Astrocyte (in vitro differentiated cells and primary cell): ENCODE measurements around the gene GRID2.

Experiments used
- EZH2 ChIP-seq: IDR thresholded peaks from 2 replicates; pipeline ENCODE4 v1.6.1; 2012; ENCODE audit warnings: mild to moderate bottlenecking, low read length, inconsistent platforms; ENCODE audit not compliant: insufficient read depth
- TF ChIP-seq, protein P1 (sequence below): IDR thresholded peaks from 2 replicates; pipeline ENCODE4 v1.5.1; 2011; ENCODE audit warnings: low read depth, mild to moderate bottlenecking, inconsistent platforms, low read length, moderate library complexity; ENCODE audit not compliant: insufficient read depth

DNA sequence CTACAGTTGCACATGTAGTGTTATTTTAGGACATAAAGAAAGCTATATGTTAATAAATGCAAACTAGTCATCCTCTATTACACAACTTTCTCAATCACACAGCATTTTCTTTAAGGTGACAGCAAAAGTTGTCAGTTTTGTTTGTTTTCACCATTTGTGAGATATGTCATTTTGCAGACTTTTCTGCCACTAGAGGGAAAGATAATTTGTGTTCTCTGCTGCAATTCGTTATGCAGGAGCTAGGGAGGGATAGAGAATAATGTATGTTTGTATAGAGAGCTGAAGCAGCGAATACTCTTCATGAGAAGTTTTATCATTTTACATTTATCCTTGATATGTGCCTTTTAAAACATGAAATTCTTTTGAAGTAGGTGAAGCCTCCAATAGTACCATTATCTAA is 854.2 kb downstream of the GRID2 start:
- TF ChIP-seq, protein P1, sequence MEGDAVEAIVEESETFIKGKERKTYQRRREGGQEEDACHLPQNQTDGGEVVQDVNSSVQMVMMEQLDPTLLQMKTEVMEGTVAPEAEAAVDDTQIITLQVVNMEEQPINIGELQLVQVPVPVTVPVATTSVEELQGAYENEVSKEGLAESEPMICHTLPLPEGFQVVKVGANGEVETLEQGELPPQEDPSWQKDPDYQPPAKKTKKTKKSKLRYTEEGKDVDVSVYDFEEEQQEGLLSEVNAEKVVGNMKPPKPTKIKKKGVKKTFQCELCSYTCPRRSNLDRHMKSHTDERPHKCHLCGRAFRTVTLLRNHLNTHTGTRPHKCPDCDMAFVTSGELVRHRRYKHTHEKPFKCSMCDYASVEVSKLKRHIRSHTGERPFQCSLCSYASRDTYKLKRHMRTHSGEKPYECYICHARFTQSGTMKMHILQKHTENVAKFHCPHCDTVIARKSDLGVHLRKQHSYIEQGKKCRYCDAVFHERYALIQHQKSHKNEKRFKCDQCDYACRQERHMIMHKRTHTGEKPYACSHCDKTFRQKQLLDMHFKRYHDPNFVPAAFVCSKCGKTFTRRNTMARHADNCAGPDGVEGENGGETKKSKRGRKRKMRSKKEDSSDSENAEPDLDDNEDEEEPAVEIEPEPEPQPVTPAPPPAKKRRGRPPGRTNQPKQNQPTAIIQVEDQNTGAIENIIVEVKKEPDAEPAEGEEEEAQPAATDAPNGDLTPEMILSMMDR, result no peak
- no peak for TF ChIP-seq EZH2
